Mammary epithelial cell (primary cell): ENCODE measurements around the gene FUT2.

Source experiments
- EZH2 ChIP-seq: IDR thresholded peaks from 2 replicates; pipeline ENCODE4 v1.6.1; 2012; ENCODE audit warnings: low read length, inconsistent platforms, borderline replicate concordance
- TF ChIP-seq, protein P1 (sequence below), 2 donors: IDR thresholded peaks in 1 of 2; conservative IDR thresholded peaks in 1 of 2; 2 replicates each; pipeline ENCODE4 v1.5.1; 2011 to 2012; ENCODE audit warnings: inconsistent platforms in 2 of 2, low read length in 2 of 2, mild to moderate bottlenecking in 2 of 2, control low read depth in 1 of 2, low read depth in 1 of 2; ENCODE audit not compliant: insufficient read depth in 1 of 2; ENCODE audit errors: extremely low read depth in 1 of 2

DNA sequence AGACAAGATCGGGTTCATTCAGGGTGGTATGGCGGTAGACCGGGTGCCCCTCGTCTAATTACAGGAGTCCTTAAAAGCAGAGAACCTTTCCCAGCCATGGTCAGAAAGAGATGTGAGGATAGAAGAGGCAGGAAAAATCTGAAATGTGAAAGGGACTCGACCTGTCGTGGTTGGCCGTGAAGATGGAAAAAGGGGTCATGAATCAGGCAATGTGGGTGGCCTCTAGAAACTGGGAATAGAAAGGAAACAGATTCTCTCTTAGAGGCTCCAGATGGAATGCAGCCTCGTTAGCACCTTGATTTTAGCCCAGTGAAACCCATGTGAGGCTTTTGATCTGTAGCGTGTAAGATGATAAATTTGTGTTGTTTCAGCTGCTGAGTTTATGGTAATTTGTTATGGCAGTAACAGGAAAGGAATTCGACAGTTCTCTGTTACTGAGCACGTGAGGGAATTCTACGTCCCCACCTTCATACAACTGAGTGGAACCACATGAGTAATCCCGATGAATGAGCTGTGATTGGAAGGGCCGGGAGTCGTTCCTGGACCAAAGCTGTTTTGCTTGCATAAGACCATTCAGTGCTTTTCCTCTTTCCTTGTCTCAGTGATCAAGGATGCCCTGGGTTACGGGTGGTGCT lies 38.8 kb upstream of the FUT2 start:
- TF ChIP-seq, protein P1, sequence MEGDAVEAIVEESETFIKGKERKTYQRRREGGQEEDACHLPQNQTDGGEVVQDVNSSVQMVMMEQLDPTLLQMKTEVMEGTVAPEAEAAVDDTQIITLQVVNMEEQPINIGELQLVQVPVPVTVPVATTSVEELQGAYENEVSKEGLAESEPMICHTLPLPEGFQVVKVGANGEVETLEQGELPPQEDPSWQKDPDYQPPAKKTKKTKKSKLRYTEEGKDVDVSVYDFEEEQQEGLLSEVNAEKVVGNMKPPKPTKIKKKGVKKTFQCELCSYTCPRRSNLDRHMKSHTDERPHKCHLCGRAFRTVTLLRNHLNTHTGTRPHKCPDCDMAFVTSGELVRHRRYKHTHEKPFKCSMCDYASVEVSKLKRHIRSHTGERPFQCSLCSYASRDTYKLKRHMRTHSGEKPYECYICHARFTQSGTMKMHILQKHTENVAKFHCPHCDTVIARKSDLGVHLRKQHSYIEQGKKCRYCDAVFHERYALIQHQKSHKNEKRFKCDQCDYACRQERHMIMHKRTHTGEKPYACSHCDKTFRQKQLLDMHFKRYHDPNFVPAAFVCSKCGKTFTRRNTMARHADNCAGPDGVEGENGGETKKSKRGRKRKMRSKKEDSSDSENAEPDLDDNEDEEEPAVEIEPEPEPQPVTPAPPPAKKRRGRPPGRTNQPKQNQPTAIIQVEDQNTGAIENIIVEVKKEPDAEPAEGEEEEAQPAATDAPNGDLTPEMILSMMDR (conservative IDR thresholded peaks at IDR 0.05 in 1 of 2, IDR thresholded peaks at IDR 0.05 in 1 of 2; ENCODE audit: extremely low read depth in 1 of 2, insufficient read depth in 1 of 2, low read depth in 1 of 2, low read length in 2 of 2) = no peak
- TF ChIP-seq EZH2 = no peak
